Umbilical cord (tissue), 2 donors: ENCODE data around the gene STK11. TPM values are rescaled to one million over a fixed set of nuclear protein-coding genes. Genes with fewer than 3 reads are reported as not detected.
"Not testable (repeated sequence)": the region's sequence is repeated elsewhere in the genome, so short reads cannot be mapped to it uniquely, and the experiment has no call there.

Source experiments
- DNase-seq: peaks from one replicate; pipeline ENCODE4 v3.0.0-alpha.2; 2015; ENCODE audit warnings: low spot score
- total RNA-seq: library from RNA; depleted of rRNA; stranded (reverse); fragments of >200 nt; gene quantifications from one replicate; pipeline ENCODE4 v1.2.3, GENCODE V29; 2014; ENCODE audit warnings: low replicate concordance; ENCODE audit not compliant: insufficient read depth

Gene STK11
- total RNA-seq, 1 donor from 2014 or later: 60.4 TPM

DNA sequence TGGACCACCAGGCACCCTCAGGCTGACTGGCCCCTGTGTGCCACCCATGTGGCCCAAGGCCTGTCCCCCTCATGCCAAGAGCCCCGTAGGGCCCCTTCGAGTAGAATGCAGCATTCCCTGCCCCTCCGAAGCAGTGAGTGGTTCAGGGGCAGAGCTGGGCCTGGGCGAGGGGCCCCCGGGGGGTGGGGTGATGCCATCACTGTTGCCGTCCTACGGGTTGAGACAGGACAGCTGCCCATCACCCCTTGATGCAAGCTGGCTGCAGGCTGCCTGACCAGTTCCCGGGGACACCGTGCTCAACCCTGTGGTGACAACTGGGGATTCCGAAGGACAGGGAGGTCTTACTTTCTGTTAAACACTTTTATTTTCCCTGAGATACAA is 36.2 kb upstream of the STK11 start:
- DNase-seq: no peak

DNA sequence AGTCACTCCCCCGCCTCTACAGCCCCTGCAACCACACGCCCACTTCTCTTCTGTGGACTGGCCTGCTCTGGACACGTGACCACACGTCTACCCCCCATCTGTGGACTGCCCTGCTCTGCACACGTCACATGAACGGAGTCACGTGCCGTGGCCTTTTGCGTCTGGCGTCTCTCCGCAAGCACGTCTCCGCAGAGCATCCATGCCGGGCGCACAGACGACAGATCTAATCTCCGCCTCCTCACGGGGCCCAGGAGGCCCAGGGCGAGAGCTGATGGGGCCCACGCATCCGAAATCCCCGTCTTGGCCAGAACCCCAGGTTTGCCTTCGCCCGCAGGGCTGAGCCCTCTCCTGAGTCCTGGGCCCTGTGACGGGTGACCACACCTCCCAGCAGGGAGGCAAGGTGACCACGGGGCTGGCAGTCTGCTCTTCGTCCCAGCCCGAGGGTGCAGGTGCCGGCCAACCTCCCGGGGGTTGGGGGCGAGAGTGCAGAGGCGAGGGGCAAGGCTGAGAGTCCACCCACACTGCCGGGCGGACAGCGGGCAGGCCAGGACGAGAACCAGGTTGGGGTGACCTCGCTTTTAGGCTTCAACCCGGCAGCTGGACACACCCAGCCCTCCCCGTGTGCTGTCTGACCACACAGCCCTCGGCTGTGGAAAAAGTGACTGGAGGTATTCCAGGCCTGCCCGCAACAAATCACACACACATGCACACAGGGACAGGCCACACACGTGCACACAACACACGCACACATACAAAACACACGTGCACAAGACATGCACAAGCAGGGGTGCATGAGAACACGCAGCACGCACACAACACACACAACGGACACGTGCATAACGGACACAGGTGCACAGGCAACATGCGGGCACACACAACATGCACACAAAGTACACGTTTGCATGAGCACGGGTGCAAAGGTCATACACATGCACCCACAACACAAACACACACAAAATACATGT is 35.4 kb upstream of the STK11 start:
- DNase-seq: peak; percentile 63

DNA sequence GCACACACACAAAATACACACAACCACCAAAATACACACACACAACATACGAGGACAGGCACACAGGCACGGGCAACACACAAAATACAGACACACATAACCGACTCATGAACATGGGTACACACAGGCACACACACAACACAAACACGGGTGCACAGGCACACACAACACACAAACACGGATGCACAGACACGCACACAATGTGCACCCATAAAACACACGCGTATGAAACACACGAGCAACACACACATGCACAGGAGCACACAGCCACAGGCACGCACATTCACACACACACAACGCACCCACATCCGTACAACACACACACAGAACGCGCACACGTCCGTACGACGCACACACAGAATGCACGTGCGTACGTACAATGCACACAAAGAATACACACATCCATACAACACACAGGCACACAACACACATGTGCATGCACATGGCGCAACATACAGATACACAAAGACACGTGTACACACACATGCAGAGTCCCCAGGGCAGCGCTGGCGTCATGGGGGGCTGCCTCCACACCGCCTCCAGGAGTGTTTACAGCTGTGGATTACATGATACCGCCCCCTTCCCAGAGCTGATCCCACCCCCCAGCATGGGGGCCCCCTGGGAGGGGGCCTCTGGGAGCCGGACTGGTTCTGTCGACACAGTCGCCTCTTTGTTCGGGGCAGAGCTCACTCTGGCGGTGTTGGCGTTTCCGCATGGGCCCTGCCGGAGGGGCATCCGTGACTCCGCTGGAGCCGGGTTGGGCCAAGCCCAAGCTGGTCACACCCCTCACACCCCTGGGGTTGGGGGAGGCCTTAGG is 34.4 kb upstream of the STK11 start:
- DNase-seq: no peak

DNA sequence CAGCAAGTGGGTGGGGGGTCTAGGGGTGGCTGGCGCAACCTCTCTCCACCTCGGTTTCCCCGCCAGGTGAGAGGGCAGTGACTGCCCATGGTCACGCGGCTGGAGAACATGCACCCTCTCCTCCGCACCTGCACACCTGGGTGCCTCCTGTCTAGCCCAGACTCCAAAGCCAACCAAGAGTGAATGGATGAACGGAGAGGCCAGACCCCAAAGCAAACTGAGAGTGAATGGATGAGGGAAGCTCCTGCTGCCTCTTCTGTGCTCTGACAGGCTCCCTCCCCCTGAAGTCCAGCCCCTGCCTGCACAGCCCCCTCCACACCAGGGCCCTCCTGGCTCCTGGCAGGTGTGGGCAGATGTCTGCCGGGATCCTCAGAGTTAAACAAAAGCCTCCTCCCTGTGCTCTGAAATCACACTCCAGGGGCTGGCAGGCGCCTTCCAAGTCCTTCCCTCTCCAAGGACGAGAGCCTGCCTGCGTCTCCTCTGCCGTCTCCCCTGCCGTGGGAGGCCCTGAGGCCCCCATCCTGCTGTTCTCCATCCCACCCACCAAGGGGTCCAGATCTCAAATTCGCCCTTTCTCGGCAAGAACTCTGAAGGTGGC is 33.7 kb upstream of the STK11 start:
- no peak for DNase-seq

DNA sequence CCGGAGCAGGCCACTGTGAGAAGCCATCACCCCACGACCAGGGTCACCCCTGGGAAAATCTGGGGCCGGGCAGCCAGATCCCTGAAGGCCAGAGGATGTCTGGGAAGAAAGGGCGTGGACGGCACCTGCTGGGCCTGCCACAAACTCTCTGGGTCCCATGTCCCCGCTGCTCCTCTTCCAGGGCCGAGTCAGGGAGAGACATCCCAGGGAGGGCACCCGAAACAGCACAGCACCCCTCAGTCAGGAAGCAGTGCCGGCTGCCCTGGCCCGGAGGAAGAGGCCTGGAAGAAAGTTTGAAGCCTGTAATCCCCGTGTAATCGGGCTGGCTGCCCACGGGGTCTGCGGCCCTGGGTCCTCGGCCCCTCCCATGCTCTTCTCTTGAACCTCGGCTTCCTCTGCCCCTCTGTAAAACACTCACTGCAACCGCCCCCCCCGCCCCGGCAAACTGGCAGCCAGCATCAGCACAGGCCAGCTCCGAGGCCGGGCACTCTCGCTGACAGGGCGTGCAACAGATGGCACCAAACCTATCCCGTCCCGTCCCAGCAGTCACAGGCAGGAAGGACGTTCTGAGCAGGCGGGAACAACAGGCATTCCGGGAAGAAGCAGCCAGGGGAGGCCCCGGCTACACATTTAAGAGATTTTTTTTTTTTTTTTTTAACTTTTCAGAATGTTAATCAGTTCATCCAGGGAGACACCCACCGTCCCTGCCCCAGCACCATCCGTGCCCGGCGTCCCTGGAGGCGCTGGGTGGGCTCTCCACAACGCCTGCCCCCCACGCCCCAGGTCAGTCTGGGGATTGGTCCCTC is 33.0 kb upstream of the STK11 start:
- DNase-seq: peak; percentile 68

DNA sequence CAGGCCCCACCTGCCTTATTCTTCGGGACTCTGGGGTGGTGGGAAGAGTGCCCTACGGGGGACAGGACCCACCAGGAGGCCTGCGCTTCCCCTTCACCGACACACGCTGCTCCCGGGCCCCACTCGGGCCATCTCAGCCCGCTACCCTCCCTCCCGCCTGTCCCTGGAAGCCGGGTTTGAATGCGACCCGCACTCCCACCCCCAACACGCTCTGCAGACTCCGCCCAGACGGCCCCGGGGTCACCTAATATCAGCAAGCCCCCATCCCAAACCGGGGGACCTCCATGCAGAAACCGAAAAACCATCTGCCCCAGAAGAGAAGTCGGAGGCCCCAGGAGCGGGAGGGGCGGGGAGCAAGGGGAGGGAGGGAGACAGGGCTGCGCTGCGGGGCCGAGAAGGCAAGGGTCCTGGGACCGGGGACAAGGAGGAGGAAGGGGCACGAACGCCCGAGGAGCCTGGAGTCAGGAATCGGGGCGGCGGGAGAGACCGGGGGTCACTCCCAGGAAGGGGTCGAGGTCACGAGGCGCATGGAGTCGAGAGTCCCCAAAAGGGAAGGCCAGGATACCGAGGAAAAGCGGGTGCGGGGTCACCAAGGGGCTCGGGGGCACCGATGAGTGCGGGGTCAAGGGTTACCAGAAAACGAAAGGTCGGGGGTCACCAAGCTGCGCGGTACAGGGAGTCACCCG is 32.3 kb upstream of the STK11 start:
- peak; percentile 29 for DNase-seq

DNA sequence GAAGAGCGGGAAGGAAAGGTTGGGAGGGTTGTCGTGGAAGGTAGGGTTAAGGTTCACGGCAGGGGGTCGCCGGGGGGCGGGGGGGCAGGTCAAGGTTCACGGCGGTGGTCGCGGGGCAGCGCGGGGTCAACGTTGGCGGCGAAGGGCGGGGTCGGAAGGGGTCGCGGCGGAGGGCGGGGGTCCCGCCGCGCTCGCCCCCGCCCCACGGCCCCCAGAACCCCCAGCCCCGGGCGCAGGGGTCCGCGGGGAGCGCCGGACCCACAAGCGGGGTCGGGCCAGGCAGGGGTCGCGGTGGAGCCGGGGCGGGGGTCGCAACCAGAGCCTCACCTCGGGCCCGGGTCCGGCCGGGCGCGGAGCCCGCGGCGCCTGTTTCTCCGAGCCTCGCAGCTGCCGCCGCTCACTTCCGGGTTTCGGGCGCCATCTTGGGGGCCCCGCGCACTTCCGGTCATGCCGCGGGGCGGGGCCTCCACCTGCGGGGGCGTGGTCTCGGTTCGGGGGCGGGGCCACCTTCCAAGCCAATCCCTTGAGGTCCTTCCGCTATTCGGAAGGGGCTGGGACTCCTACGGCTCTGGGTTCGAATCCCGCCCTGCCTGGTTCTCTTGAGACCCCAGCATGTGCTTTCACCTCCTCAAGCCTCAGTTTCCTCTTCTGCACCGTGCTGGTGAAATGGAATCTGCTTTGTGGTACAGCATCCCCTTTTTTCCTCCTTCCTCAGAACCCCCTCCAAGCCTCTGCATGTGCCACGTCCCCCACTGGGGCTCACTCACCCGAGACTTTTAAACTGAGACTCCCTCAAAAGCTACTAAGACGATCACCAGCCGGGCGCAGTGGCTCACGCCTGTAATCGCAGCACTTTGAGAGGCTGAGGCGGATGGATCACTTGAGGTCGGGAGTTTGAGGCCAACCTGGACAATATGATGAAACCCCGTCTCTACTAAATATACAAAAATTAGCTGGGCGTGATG is 31.5 kb upstream of the STK11 start, which contains the start of gene SBNO2:
Gene SBNO2, minus strand, starts transcription at position 424 of the 965 bp plus-strand sequence. CDS start 19,992 bp downstream, outside the sequence.
- DNase-seq: peak; percentile 80

DNA sequence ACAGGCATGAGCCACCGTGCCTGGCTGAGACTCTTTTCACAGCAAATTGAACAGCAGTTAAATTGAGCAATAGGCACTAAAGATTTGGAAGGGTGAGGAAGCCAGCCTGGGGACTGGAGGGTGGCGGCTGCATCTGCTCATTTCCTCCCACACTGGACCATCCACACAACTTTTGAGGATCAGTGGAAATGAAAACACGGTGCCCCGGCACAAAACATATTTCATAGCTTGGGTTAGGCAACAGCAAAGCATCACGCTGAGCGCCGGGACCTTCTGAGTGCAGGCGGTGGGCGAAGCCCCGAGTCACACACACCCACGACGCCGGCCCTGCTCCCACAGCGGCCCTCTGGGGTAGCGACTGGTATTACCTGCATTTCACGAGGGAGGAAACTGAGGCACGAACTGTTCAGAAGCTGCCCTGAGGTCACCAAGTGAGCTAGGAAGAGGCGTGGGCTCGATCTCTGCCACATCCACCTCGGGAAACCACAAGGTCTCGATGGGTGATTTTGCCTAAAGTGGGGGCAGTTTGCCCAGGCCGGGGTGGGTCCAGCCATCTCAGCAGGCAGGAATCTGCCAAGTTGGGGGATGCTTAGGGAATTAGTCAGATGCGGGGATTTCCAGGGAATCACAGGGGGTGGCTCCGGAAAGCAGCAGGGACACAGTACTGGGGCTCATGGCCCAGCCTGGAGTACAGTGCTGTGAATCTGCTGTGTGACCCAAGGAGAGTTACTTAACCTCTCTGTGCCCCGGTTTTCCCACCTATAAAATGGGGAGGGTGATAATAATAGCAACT is 28.1 kb upstream of the STK11 start:
- no peak for DNase-seq

DNA sequence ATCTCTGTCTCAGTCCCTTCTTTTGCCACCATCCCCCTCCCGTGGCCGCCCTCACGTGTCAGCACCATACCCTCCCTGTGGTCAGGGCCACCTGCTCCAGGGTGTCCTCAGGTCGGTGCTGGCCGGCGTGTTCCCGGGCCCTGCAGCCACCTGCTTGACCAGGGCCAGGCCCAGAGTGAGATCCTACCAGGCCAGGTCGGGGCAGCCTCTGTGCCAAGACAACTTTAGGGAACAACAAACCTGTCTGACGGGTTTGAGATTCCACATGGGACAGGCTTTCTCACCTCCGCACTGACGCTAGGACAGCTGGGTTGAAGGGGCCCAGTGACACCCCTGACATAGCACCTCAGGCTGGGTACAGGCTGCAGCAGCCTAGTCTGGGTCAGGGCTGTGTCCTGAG is 24.0 kb upstream of the STK11 start:
- peak; percentile 54 for DNase-seq

DNA sequence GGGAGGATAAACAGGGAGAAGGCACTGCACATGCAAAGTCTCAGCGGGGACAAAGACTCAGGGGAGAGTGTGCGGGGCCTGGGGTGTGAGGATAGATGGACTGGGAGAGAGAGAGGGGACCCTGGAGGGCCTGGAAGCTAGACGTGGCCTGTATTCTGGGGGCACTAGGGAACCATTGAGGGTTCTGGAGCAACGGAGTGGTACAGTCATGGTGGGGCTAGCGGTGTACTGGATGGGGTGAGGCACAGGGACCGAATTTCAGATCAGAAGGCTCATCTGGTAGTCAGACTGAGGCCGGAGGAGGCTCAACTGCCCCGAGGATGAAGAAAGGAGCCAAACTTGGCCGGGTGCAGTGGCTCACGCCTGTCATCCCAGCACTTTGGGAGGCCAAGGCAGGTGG is 23.5 kb upstream of the STK11 start:
- no peak for DNase-seq

DNA sequence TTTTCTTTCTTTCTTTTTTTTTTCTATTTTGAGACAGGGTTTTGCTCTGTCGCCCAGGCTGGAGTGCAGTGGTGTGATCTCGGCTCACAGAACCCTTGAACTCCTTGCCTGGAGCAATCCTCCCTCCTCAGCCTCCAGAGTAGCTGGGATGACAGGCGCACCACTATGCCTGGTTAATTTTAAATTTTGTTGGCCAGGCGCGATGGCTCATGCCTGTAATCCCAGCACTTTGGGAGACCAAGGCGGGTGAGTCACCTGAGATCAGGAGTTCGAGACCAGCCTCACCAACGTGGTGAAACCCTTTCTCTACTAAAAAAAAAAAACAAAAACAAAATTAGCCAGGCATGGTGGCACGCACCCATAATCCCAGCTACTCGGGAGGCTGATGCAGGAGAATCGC is 22.9 kb upstream of the STK11 start:
- no peak for DNase-seq

DNA sequence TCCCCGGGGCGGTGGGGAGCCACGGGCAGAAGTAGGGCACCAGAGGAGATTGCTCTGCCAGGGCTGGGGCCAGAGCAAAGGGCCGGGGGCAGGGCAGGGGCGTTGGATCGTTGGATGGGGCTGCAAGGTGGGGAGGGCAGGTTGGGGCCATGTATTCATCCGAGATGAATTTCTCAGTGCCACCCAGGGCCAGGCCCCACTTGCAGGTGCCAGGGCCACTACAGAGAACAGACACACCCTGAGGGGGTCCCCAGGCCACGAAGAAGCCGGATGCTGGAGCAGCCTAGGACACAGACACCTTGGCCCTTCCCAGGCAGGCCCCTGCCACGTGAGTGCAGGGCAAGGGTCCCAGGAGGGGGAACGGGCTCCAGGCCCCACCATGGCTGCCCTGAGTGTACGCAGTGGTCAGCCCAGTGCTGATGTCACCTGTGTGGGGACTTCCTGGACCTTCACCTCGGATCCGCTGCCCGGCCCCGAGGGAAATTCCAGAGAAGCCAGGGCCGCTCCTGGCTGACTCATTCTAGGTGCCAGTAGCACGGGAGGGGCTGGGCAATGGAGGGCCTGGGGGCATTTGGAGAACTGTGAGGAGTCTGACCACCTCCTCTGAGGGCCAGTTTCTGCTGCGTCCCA is 21.9 kb upstream of the STK11 start:
- no peak for DNase-seq

DNA sequence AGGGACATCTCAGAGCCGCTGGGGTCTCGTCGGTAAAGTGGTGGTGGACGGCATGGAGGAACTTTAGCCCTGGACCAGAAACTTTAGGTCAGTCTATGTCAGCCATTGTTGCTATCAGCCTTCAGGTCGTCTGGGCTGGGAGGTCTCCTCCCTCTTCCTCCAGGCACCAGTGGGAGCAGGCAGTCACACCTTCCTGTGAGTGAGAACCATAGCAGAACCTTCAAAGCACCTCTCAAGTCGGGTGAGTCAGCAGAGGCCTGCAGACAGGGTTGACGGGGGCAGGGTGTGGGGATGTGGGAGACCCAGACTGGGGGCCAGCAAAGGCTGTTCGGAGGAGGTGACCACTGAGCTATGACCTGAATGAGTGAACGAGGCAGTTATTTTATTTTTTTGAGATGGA is 16.2 kb upstream of the STK11 start:
- no peak for DNase-seq

DNA sequence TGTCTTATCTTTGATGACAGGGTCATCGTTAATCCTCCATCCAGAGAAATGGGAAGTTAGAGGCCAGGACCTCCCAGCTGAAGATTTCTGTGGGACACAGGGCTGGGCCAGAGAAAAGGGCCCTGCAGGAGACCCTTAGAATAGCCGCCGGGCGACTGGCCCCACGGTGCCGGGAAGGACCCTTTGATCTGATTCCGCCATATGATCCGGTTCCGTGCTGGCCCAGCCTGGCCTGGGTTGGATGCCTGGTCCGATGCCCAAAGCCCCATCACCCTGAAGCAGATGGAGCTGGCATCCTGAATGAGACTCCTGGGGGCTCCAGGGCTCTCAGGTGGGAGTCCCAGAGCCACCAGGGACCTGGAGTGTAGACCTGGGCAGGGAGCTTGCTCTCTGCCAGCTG is 6.0 kb upstream of the STK11 start:
- DNase-seq: no peak

DNA sequence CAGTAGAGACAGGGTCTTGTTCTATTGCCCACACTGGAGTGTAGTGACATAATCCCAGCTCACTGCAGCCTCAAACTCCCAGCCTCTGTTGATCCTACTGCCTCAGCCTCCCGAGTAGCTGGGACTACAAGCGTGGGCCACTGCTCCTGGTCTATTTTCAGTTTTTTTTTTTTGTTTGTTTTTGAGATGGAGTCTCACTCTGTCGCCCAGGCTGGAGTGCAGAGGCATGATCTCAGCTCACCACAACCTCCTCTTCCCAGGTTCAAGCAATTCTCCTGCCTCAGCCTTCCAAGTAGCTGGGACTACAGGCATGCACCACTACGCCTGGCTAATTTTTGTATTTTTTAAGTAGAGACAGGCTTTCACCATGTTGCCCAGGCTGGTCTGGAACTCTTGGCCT is 5.0 kb upstream of the STK11 start:
- not testable (repeated sequence) for DNase-seq

DNA sequence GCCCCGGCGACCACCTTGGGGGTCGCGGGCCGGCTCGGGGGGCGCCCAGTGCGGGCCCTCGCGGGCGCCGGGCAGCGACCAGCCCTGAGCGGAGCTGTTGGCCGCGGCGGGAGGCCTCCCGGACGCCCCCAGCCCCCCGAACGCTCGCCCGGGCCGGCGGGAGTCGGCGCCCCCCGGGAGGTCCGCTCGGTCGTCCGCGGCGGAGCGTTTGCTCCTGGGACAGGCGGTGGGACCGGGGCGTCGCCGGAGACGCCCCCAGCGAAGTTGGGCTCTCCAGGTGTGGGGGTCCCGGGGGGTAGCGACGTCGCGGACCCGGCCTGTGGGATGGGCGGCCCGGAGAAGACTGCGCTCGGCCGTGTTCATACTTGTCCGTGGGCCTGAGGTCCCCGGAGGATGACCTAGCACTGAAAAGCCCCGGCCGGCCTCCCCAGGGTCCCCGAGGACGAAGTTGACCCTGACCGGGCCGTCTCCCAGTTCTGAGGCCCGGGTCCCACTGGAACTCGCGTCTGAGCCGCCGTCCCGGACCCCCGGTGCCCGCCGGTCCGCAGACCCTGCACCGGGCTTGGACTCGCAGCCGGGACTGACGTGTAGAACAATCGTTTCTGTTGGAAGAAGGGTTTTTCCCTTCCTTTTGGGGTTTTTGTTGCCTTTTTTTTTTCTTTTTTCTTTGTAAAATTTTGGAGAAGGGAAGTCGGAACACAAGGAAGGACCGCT is 729 bp downstream of the STK11 start:
- no peak for DNase-seq

DNA sequence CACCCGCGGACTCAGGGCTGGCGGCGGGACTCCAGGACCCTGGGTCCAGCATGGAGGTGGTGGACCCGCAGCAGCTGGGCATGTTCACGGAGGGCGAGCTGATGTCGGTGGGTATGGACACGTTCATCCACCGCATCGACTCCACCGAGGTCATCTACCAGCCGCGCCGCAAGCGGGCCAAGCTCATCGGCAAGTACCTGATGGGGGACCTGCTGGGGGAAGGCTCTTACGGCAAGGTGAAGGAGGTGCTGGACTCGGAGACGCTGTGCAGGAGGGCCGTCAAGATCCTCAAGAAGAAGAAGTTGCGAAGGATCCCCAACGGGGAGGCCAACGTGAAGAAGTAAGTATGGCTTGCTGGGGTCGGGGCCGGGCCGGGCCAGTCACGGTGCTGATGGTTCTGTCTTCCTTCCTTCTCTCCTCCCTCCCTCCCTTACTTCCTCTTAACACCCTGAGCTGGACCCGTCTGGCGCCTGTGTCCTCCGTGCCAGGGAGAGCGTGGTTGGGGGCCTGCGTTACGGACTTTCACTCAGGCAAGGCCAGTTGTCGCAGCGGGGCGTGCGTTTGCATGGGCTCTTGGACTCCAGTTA is 1.4 kb downstream of the STK11 start:
- no peak for DNase-seq
